RWPE2 (cell line): ENCODE results near the gene PTPRN2.

ENCODE experiments used
- ATAC-seq: fragments of 200-7000 bp; cut with Tn5 transposase; 3 replicates; pipeline ENCODE4 v1.9.1; 2021; ENCODE audit warnings: low read depth
- DNase-seq: peaks from one replicate; pipeline ENCODE4 v3.0.0-alpha.2; 2020; ENCODE audit warnings: low spot score
- H3K27ac ChIP-seq: fragments of 450-650 bp; 2 replicates; pipeline ENCODE4 v1.5.1; 2017; ENCODE audit warnings: mild to moderate bottlenecking; ENCODE audit not compliant: poor library complexity, severe bottlenecking
- H3K27me3 ChIP-seq: fragments of 250-450 bp; sonication (Bioruptor Pico); 2 replicates; pipeline ENCODE4 v1.5.1; 2021; ENCODE audit warnings: mild to moderate bottlenecking, moderate library complexity; ENCODE audit not compliant: insufficient read depth, poor library complexity, severe bottlenecking
- H3K36me3 ChIP-seq: fragments of 250-450 bp; sonication (Bioruptor Pico); 2 replicates; pipeline ENCODE4 v1.5.1; 2020; ENCODE audit warnings: low read depth, mild to moderate bottlenecking, moderate library complexity
- H3K4me1 ChIP-seq: fragments of 250-450 bp; sonication (Bioruptor Pico); 2 replicates; pipeline ENCODE4 v1.5.1; 2021; ENCODE audit warnings: mild to moderate bottlenecking, moderate library complexity; ENCODE audit not compliant: insufficient read depth, poor library complexity, severe bottlenecking
- H3K4me3 ChIP-seq: fragments of 250-450 bp; sonication (Bioruptor Pico); 2 replicates; pipeline ENCODE4 v1.5.1; 2021; ENCODE audit warnings: mild to moderate bottlenecking, moderate library complexity; ENCODE audit not compliant: severe bottlenecking
- H3K9me3 ChIP-seq: fragments of 250-450 bp; sonication (Bioruptor Pico); 2 replicates; pipeline ENCODE4 v1.5.1; 2021; ENCODE audit warnings: mild to moderate bottlenecking, moderate library complexity; ENCODE audit not compliant: severe bottlenecking
- CTCF ChIP-seq: fragments of 450-650 bp; IDR thresholded peaks from one replicate; pipeline ENCODE4 v1.5.1; 2017; ENCODE audit warnings: mild to moderate bottlenecking, moderate library complexity; ENCODE audit not compliant: poor library complexity, severe bottlenecking

PTPRN2 gene

GRCh38 chr7:158479021-158479663 is 108.5 kb downstream of the PTPRN2 start:
- no peak for TF ChIP-seq CTCF
- H3K27ac ChIP-seq: no peak overlapping the region
- H3K27me3 ChIP-seq: no peaks in the 10 kb centered on the region
- H3K9me3 ChIP-seq: no peaks in the 10 kb centered on the region
- H3K4me3 ChIP-seq: no peak overlapping the region
- no peaks in the 10 kb centered on the region for H3K4me1 ChIP-seq
- no peak for DNase-seq
- H3K36me3 ChIP-seq: no peaks in the 10 kb centered on the region
- no peak for ATAC-seq

GRCh38 chr7:158477866-158478265 is 109.8 kb downstream of the PTPRN2 start:
- Histone ChIP-seq H3K9me3 (no peaks in the 10 kb centered on the region), H3K36me3 (no peaks in the 10 kb centered on the region), H3K27me3 (no peaks in the 10 kb centered on the region), H3K4me1 (no peaks in the 10 kb centered on the region), H3K4me3 (no peak overlapping the region), H3K27ac (no peak overlapping the region)
- TF ChIP-seq CTCF: no peak
- ATAC-seq (no peak), DNase-seq (no peak)

GRCh38 chr7:158476331-158476932 is 111.2 kb downstream of the PTPRN2 start:
- Histone ChIP-seq H3K36me3 (no peaks in the 10 kb centered on the region), H3K4me1 (no peaks in the 10 kb centered on the region), H3K9me3 (no peaks in the 10 kb centered on the region), H3K27ac (no peak overlapping the region), H3K27me3 (no peaks in the 10 kb centered on the region), H3K4me3 (no peak overlapping the region)
- TF ChIP-seq CTCF: no peak
- DNase-seq (no peak), ATAC-seq (no peak)

- Histone ChIP-seq H3K27ac (no peak overlapping the region), H3K27me3 (no peaks in the 10 kb centered on the region), H3K36me3 (no peaks in the 10 kb centered on the region), H3K9me3 (no peaks in the 10 kb centered on the region), H3K4me1 (no peaks in the 10 kb centered on the region), H3K4me3 (no peak overlapping the region)
- ATAC-seq: no peak
- DNase-seq: no peak
- no peak for TF ChIP-seq CTCF
These were observed 112.0 kb downstream of the PTPRN2 start for GRCh38 chr7:158475679-158476052.

GRCh38 chr7:158475036-158475678 is 112.5 kb downstream of the PTPRN2 start:
- ATAC-seq (no peak), DNase-seq (no peak)
- no peaks in the 10 kb centered on the region for H3K36me3 ChIP-seq
- H3K27ac ChIP-seq: no peak overlapping the region
- no peaks in the 10 kb centered on the region for H3K9me3 ChIP-seq
- H3K4me3 ChIP-seq: no peak overlapping the region
- no peaks in the 10 kb centered on the region for H3K27me3 ChIP-seq
- TF ChIP-seq CTCF: no peak
- no peaks in the 10 kb centered on the region for H3K4me1 ChIP-seq
